HG03066 (cell line): ENCODE data around the gene PHACTR3.

Experiments
- ATAC-seq: cut with Tn5 transposase; IDR thresholded peaks from one replicate; pipeline ENCODE4 v1.9.1; 2021; ENCODE audit warnings: low read depth; ENCODE audit not compliant: unreplicated experiment

Gene PHACTR3

DNA sequence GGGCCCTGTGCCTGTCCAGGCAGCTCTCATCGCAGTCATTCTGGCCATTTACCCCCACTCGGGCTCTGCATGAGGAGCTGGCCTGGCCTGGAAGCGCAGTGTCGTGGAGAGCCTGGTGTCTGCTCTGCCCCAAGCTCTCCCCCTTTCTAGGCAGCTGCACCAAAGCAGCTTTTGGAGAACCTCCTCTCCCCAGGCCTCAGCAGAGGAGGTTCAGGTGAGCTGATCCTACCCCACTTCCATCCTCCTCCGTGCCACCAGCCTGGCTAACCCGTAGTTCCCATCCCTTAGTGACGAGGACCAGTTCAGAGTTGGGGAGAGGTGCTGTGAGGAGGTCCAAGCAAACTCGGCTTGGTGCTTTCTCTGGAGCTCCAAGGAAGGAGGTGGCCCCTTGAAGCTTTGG lies 30.5 kb upstream of the PHACTR3 start:
- ATAC-seq, result no peak

DNA sequence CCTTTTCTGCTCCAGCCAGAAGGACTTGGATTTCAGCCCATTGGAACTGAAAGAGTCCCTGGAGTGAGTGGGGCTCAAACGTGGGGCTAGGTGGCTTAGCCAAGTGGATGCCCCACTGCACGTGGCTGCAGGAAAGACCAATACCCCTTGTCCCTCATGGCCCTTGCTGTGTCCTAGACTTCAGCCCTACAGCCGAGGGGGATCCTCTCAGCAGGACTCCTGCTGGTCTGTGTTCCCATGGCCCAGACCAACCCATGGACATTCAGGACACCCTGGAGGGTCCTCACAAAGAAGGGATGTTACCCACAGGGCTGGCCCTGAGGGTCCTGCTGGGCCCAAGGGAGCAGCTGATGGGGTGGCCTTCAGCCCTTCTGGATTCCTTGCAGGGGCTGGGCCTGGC lies 30.0 kb upstream of the PHACTR3 start:
- no peak for ATAC-seq

DNA sequence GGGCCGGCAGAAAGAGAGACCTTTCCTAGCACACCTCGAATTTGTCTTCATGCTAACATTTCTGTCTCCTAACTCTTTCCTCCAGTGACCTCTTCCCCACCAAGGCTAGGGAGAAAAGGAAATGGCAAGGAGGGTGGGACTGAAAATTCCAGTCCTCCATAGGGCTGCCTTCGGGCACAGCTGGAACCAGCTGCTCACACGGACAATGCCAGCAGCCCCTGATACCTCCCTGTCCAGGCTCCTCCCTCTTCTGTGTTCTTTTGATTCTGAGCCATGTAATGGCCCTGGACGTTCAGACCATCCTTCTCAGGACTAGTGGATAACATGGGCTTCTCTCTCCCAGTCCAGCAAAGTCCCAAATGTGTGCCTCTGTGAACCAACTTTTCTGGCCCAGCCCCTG lies 29.1 kb upstream of the PHACTR3 start:
- ATAC-seq, result no peak

DNA sequence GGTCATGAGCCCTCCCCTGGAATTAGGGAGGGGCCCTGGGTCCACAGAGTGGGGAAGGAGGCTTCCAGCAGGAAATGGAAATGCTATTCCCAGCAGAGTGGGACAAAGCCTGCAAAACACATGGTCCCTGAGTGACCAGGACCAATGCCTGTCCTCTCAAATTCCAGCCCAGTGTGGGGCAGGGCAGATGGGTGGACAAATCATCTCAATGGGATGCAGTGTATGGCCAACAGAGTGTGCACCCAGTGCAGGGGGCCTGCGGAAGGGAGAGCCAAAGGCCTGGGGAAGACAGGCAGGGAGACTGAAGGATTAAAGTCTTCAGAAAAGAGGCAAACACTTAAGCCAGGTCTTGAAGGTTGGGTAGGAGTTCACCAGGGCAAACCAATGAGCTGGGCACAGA lies 28.7 kb upstream of the PHACTR3 start:
- no peak for ATAC-seq

DNA sequence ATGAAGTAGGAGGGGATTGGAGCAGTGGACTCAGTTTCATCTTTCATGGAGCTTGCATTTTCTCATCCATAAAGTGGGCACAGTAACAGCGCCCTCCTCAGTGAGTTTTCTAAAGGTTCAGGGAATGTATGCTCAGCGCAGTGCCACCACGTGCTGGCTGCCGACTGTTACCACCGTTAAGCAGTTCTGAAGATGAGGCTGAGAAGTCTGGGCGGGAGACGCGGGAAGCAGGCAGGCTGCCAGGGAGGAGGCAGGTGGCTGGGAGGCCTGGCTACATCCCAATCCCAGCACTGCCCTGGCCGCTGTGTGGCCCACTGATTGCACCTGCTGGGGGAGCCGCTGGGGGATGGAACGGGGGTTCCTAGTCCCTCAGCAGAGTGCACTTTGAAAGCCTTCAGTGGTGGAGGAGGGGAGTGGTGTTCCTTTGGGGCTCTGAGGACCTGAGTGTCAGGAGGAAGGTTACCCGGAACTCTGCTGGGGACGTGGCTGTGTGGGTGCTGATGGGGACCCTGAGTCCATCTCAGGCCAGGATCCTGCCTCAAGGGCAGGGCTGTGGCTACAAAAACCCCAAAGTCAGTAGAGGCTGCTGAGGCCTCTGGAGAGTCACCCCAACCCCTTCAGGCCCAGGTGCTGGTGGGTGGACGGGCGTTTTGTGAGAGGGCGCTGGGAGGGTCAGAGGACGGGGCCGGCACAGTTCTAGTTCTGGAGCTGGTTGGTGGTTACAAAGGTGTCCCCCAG lies 28.0 kb upstream of the PHACTR3 start:
- ATAC-seq, result no peak

DNA sequence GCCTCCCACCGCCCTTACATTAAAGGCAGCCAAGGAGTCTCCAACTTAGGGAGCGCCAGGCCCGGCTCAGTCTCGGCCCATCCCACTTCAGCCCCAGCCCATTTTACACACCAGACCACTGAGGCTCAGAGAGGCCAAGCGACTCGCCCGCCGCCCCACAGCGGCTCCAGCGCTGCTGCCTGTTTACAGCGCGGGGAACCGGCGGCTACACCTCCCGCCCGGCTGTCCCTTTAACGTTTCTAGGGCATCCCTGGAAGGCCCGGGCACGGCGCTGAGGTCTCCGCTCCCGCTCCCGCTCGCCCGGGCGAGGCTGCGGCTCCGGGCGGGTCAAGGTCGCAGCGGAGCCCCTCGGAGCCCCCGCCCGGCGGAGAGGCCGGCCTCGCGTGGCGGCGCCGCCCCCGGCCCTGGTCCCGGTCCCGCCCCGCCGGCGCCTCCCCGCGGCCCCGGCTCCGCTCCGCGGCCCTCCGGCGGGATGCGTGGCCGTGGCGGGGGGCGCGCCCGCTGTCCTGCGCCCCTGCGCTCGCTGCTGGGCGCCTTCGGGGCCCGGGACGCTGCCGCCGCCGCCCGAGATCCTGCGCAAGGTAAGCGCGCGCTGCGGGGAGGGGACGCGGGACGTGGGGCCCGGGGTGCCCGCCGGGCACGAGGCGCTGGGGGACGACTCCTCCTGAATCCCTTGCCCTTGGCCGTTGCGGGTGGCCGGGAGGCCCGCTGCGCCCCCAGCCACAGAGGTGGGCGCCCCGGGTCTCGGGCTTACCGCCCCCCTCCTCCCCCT lies 27.1 kb upstream of the PHACTR3 start:
- no peak for ATAC-seq

DNA sequence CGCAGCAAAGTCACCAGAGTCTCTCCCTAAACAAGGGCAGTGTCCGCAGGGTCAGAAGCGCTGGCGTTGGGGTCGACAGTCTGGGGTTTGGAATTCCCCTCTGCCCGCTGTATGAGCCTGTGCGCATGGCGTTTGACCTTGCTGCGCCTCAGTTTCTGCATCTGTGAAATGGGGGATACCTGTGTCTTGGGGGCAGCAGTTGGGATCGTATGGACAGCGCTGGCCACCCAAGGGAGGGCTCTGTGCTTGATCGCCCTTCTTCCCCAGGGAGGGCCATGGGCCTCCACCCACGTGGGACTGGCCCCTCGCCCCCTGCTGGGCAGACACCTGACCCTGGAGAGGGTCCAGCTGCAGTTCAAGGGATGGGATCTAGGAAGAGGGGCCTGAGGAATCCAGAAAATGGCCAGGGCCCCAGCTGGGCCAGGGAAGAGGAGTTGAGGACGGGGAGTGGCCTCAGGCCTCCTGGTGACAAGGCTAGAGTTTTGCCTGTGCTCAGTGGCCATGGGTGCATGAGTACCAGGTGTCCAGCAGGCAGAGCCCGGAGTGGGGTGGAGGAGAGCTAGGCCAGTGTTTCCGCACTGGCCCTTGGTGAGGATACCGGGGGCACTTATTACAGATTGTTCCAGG lies 26.4 kb upstream of the PHACTR3 start:
- ATAC-seq, result no peak

GRCh38 chr20:59578436-59579403 lies 25.6 kb upstream of the PHACTR3 start:
- no peak for ATAC-seq

DNA sequence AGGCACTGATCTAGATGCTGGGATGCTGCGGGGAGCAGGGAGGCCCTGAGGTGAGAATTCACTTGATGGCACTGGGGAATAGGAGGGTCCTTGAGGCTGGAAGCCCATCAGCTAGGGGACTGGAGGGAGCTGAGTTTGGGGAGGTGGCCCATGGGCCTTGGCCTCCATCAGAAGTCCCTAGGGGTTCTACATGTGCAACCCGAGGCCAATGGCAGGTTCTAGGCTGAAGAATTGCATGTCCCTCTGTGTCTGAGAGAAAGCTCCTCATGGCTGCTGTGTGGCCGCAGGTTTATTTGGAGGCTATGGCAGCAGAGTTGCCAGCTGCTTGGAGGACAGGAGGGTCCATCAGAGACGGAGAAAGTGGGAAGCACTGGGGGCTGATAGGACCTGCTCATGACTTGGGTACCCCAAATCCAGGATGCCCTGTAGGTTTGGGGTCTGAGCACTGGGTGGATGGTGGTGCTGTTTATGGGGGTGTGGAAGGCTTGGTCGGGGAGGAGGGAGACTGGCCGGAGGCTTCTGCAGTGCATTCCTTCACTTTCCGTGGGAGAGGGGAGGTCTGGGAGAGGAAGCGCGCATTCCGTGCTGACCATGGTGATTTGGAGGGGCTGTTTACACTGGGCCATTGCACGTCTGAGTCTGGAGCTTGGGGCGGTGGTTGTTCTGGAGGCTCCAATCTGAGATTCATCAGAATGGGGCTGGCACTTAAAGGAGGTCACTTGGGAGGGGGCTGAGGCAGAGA lies 24.8 kb upstream of the PHACTR3 start:
- ATAC-seq, result no peak

DNA sequence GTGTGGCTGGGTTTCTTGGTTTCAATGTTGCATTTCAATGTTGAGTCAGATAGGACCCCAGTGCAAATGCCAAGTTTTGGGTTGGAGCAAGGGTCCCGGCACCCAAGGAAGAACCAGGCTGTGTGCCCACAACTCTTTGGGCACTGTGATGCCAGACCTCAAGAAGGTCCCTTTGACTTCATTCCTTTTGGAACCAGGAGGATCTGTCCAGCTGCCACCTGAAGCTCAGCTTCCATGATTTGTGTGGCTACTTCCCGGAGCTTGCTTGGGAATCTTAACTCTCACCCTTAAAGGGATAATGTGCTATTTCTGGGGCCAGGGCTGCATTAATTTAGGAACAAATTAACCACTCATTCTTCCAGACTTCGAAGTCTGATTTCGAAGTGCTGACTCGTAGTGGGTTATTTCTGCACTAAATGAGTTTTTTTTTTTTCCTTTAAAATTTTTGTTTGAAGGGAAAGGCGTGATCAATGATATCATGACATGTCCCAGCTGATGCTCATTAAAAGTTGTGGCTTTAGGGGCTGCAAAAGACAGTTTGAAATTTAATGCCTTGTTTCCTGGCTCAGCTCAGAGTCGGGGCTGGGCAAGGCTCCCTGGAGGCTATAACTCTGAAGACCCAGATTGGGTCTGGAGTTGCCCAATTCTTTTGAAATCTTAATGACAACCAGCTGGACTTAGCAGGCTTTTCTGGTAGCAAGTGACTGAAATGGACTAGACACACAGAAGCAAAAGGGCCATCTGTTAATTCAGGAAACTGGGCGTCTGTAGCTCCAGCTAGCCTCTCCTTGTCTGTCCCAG lies 24.0 kb upstream of the PHACTR3 start:
- no peak for ATAC-seq

DNA sequence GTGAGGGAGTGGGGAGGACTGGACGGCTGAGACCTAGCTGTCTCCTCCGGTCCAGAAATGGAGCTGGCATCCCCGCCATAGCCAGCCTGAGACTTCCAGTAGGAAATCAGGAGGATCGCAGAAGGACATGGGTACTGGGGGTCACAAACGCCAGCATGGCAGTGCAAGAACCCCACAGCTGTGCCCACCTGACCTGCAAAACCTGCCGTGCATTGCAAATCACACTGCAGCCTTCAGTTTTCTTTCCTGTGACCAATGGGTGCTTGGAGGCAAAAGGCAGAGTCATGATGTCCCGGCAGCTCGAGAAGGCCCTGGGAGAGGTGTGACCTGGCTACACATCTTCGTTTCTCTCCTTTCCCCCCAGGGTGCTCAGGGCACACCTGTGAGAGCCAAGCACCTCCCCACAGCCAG lies 23.3 kb upstream of the PHACTR3 start:
- ATAC-seq, result no peak

- no peak for ATAC-seq
Measured at GRCh38 chr20:59581993-59582679, 22.2 kb upstream of the PHACTR3 start.

DNA sequence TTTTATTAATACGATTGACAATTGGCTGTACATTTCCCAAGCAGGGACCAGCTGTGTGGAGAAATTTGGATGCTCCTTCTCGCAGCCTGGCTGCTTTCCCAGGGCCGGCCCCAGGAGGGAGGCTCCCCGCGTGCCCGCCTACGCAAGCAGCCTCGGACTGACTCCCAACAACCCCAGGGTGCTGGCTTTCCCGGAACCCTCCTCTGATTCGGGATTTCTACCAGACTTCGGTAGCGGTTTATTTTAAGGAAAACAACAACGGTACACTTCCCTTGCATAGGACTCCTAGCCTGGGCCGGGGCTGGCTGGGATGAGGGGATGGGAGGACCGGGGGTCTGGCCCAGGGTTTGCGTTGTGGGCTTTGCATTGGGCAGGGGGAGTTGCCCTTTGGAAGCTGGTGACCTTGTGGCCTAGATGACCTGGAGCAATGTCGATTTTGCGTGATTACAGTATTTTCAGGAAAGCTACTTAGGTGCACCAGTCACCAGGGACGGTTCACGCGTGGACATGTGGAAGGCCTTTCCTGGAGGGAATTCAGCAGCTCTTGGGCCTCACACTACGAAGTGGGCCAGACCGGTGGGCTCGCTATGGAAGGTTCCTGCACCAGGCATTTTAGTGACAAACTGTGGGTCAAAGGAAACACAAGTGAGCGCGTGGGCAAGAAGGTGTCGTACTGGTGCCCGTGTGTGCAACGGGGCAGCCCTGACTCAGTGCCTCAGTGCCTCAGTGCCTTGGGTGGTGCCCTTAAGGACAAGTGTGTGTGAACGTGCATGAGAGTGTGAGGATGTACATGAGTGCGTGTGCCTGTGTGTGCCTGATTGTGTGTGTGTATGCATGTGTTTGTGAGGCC lies 20.7 kb upstream of the PHACTR3 start:
- no peak for ATAC-seq

- ATAC-seq, result no peak
Measured at GRCh38 chr20:59584278-59584925, 19.9 kb upstream of the PHACTR3 start.

GRCh38 chr20:59585714-59586409 lies 18.5 kb upstream of the PHACTR3 start:
- ATAC-seq, result no peak

DNA sequence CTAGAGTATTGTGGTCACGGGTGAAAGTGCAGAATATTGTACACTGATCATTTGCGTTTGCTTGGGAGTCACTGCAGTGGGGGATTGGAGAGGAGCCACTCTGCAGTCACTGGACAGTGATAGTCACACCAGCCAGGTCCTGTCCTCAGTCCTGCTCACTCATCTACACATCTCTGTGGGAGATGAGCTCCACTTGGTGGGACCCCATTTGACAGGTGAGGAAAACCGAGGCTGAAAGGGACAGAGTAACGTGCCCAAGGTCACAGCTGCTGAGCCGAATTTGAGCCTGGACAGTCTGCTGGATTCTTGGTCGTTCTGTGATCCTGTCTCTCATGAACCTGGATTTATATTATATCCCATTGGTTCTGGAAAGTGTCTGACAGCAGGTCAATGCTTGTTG lies 17.7 kb upstream of the PHACTR3 start:
- no peak for ATAC-seq

DNA sequence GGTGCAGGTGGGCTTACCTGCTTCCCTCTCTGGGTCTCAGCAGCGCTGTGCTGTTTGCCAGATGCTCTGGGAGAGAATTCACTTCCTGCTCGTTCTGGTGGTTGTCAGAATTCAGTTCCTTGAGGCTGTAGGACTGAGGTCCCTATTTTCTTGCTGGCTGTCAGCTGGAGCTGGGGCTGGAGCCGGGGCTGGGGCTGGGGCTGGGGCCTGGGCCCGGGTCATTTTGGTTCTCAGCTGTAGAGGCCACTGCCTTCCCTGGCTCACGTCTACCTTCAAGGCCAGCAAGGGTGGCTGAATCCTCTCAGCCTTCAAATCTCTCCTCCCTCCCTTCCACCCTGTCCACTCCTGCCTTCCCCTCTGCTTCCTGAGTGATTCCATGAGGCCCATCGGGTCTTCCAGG lies 16.8 kb upstream of the PHACTR3 start:
- ATAC-seq, result no peak
